CD14-positive monocyte (primary cell): ENCODE measurements around the gene NAA40. TPM values are rescaled to one million over a fixed set of nuclear protein-coding genes. Genes with fewer than 3 reads are reported as not detected.

Experiments used
- DNase-seq, 3 donors: peaks; one replicate each; pipeline ENCODE4 v3.0.0-alpha.2; 2011 to 2022
- H2AFZ ChIP-seq: 2 replicates; pipeline ENCODE4 v1.6.0; 2012; ENCODE audit warnings: mild to moderate bottlenecking, low read depth, low read length, inconsistent platforms; ENCODE audit not compliant: insufficient read depth, poor library complexity, severe bottlenecking
- H3K27ac ChIP-seq, 2 donors: 1 replicate in 1 of 2; 2 replicates in 1 of 2; pipeline ENCODE4 v1.5.1; 2012 to 2013; ENCODE audit warnings: low read length in 2 of 2, control low read depth in 1 of 2, inconsistent platforms in 1 of 2, low read depth in 1 of 2, mild to moderate bottlenecking in 1 of 2
- H3K27me3 ChIP-seq, 2 donors: one replicate each; pipeline versions ENCODE4 v1.6.0 to v1.6.1; 2011 to 2013; ENCODE audit warnings: low read length in 2 of 2; ENCODE audit not compliant: control insufficient read depth in 2 of 2, insufficient read depth in 2 of 2
- H3K36me3 ChIP-seq, 2 donors: replicated peaks in 1 of 2; 1 replicate in 1 of 2; 2 replicates in 1 of 2; pipeline versions ENCODE4 v1.5.1 to v1.6.1; 2012 to 2013; ENCODE audit warnings: low read length in 2 of 2, control low read depth in 1 of 2, inconsistent platforms in 1 of 2, mild to moderate bottlenecking in 1 of 2; ENCODE audit not compliant: insufficient read depth in 2 of 2, control insufficient read depth in 1 of 2
- H3K4me1 ChIP-seq, 2 donors: 1 replicate in 1 of 2; 2 replicates in 1 of 2; pipeline versions ENCODE4 v1.5.1 to v1.6.1; 2012 to 2013; ENCODE audit warnings: low read length in 2 of 2, control low read depth in 1 of 2, inconsistent platforms in 1 of 2, mild to moderate bottlenecking in 1 of 2, moderate library complexity in 1 of 2; ENCODE audit not compliant: insufficient read depth in 2 of 2, control insufficient read depth in 1 of 2
- H3K4me2 ChIP-seq: replicated peaks from 2 replicates; pipeline ENCODE3; 2012; ENCODE audit warnings: low read length, moderate library complexity, mild to moderate bottlenecking; ENCODE audit not compliant: poor library complexity, severe bottlenecking; ENCODE audit errors: extremely low read depth
- H3K4me3 ChIP-seq, 3 experiments: fragments of 200-600 bp in 1 of 3; sonication (generic) in 1 of 3; replicated peaks in 1 of 3; 1 replicate in 2 of 3; 2 replicates in 1 of 3; pipeline ENCODE4 v1.5.1; 2011 to 2013; ENCODE audit warnings: low read length in 3 of 3, mild to moderate bottlenecking in 3 of 3, control low read depth in 2 of 3, low read depth in 2 of 3, inconsistent platforms in 1 of 3, moderate library complexity in 1 of 3
- H3K79me2 ChIP-seq: 2 replicates; pipeline ENCODE4 v1.6.0; 2012; ENCODE audit warnings: mild to moderate bottlenecking, control low read depth, inconsistent platforms, low read length, moderate library complexity; ENCODE audit not compliant: insufficient read depth
- H3K9ac ChIP-seq: 2 replicates; pipeline ENCODE4 v1.6.0; 2017; ENCODE audit warnings: low read length, mild to moderate bottlenecking; ENCODE audit not compliant: insufficient read depth, poor library complexity, severe bottlenecking
- H3K9me3 ChIP-seq, 2 donors: replicated peaks in 1 of 2; 1 replicate in 1 of 2; 2 replicates in 1 of 2; pipeline versions ENCODE4 v1.5.1 to v1.6.1; 2012 to 2013; ENCODE audit warnings: low read length in 2 of 2, control low read depth in 1 of 2; ENCODE audit not compliant: control insufficient read depth in 1 of 2, insufficient read depth in 1 of 2
- H4K20me1 ChIP-seq: 2 replicates; pipeline ENCODE4 v1.6.0; 2012; ENCODE audit warnings: mild to moderate bottlenecking, low read length, control low read depth, moderate library complexity; ENCODE audit not compliant: insufficient read depth
- H3K27ac Mint-ChIP-seq, 7 donors: one replicate each; pipeline ENCODE4 v1.8.0; 2020; ENCODE audit warnings: mild to moderate bottlenecking in 7 of 7, mixed read lengths in 7 of 7, moderate library complexity in 6 of 7, inconsistent platforms in 2 of 7
- H3K27me3 Mint-ChIP-seq, 3 donors: one replicate each; pipeline ENCODE4 v1.8.0; 2021 to 2022; ENCODE audit warnings: low read depth in 3 of 3, mild to moderate bottlenecking in 3 of 3, mixed read lengths in 3 of 3, moderate library complexity in 3 of 3, inconsistent platforms in 1 of 3
- H3K36me3 Mint-ChIP-seq, 2 donors: one replicate each; pipeline ENCODE4 v1.8.0; 2020; ENCODE audit warnings: mixed read lengths in 2 of 2, inconsistent platforms in 1 of 2, mild to moderate bottlenecking in 1 of 2
- H3K4me1 Mint-ChIP-seq: one replicate; pipeline ENCODE4 v1.8.0; 2020; ENCODE audit warnings: mild to moderate bottlenecking, mixed read lengths
- H3K4me3 Mint-ChIP-seq, 2 donors: one replicate each; pipeline ENCODE4 v1.8.0; 2020; ENCODE audit warnings: mild to moderate bottlenecking in 2 of 2, mixed read lengths in 2 of 2, moderate library complexity in 1 of 2
- H3K9me3 Mint-ChIP-seq, 7 donors: one replicate each; pipeline ENCODE4 v1.8.0; 2020 to 2022; ENCODE audit warnings: mixed read lengths in 7 of 7, mild to moderate bottlenecking in 6 of 7, moderate library complexity in 6 of 7, inconsistent platforms in 2 of 7
- CTCF ChIP-seq: fragments of 200-600 bp; IDR thresholded peaks from one replicate; pipeline ENCODE4 v1.8.0; 2022; ENCODE audit warnings: antibody characterized with exemption, mild to moderate bottlenecking
- WGBS: methylation state at CpG from one replicate; pipeline ENCODE4 v1.1.5; 2013; ENCODE audit warnings: missing lambda C conversion rate; ENCODE audit not compliant: insufficient coverage; 5-methylcytosine and 5-hydroxymethylcytosine counted together
- intact Hi-C, 2 donors: fragments of 100-400 bp; cut with micrococcal nuclease; formaldehyde crosslinking; loops; one replicate each; pipeline versions ENCODE4 v1.15.0 to v1.15.1; 2023
- polyA plus RNA-seq, 3 donors: library from polyadenylated mRNA; depleted of rRNA in 1 of 3; unstranded in 2 of 3; stranded (reverse) in 1 of 3; fragments of 300-500 nt in 2 of 3; fragments of >200 nt in 1 of 3; fragmentation: Illumina TruSeq in 2 of 3; gene quantifications; 1 replicate in 2 of 3; 2 replicates in 1 of 3; pipeline ENCODE4 v1.2.3, GENCODE V29; 2012 to 2021

NAA40 gene
- polyA plus RNA-seq, 3 donors: 1.5 to 14.5 (median 1.6) TPM

GRCh38 chr11:63906585-63906984 is 32.2 kb upstream of the NAA40 start:
- H3K4me2 ChIP-seq: no peak overlapping the region
- H3K79me2 ChIP-seq: peaks cover 8% of the 10 kb centered on the region
- H3K4me1 ChIP-seq: no peaks in the 10 kb centered on the region
- H3K4me1 Mint-ChIP-seq: no peaks in the 10 kb centered on the region
- intact Hi-C loops: no loop called here
- H4K20me1 ChIP-seq: peaks cover 98% of the 10 kb centered on the region
- H3K9me3 Mint-ChIP-seq: no peaks in the 10 kb centered on the region
- no peak overlapping the region for H3K27ac Mint-ChIP-seq
- H3K27ac ChIP-seq: no peak overlapping the region
- H3K27me3 Mint-ChIP-seq: peaks cover 0 to 4% (median 0%) of the 10 kb centered on the region in 3 donors
- H3K36me3 ChIP-seq: peaks cover 82 to 87% of the 10 kb centered on the region in 2 donors
- no peak overlapping the region for H3K4me3 Mint-ChIP-seq
- peaks cover 64 to 86% of the 10 kb centered on the region in 2 donors for H3K36me3 Mint-ChIP-seq
- TF ChIP-seq CTCF: peak; percentile 22
- H3K4me3 ChIP-seq: no peak overlapping the region
- H3K9ac ChIP-seq: no peak overlapping the region
- no peak for DNase-seq
- H2AFZ ChIP-seq: no peak overlapping the region
- H3K27me3 ChIP-seq: no peaks in the 10 kb centered on the region
- H3K9me3 ChIP-seq: no peaks in the 10 kb centered on the region
- 92% methylated on average over 6 of the region's 7 CpGs for WGBS

- Mint-ChIP-seq H3K4me1 (no peaks in the 10 kb centered on the region), H3K27ac (peak overlapping the region in 2 of 7 donors; percentile 10 to 43), H3K27me3 (peaks cover 0 to 4% (median 0%) of the 10 kb centered on the region in 3 donors), H3K9me3 (no peaks in the 10 kb centered on the region), H3K4me3 (no peak overlapping the region), H3K36me3 (peaks cover 60 to 81% of the 10 kb centered on the region in 2 donors)
- H3K9ac ChIP-seq: no peak overlapping the region
- intact Hi-C loops: no loop called here
- H4K20me1 ChIP-seq: peaks cover 94% of the 10 kb centered on the region
- H3K79me2 ChIP-seq: peaks cover 8% of the 10 kb centered on the region
- peaks cover 77 to 82% of the 10 kb centered on the region in 2 donors for H3K36me3 ChIP-seq
- H3K9me3 ChIP-seq: no peaks in the 10 kb centered on the region
- no peak overlapping the region for H3K4me3 ChIP-seq
- H3K27ac ChIP-seq: no peak overlapping the region
- no peaks in the 10 kb centered on the region for H3K27me3 ChIP-seq
- H3K4me2 ChIP-seq: no peak overlapping the region
- no peak for DNase-seq
- no peak overlapping the region for H2AFZ ChIP-seq
- no peak for TF ChIP-seq CTCF
- 90% methylated on average over 1 of the region's 6 CpGs for WGBS
- H3K4me1 ChIP-seq: no peaks in the 10 kb centered on the region
Measured at GRCh38 chr11:63907063-63907462, 31.7 kb upstream of the NAA40 start.
